GM13977 (cell line): ENCODE data around the gene CPNE9.
A peak's percentile ranks its signal among the peaks of the same experiment; 100 is the strongest.

Experiments used
- DNase-seq: peaks from one replicate; pipeline ENCODE4 v3.0.0; 2012; ENCODE audit warnings: low spot score
- CTCF ChIP-seq: IDR thresholded peaks from 2 replicates; pipeline ENCODE4 v1.5.1; 2012; ENCODE audit warnings: mild to moderate bottlenecking, control low read depth; ENCODE audit not compliant: insufficient read depth; ENCODE audit errors: extremely low read depth, missing control alignments
- in situ Hi-C: fragments of 300-500 bp; cut with MboI; formaldehyde crosslinking; loops from one replicate; pipeline ENCODE4 v1.12.0; 2022; ENCODE audit warnings: low sequenced_read_pairs, low pct_unique_long_range_greater_than_20kb, mixed read lengths, inconsistent platforms; ENCODE audit not compliant: unreplicated experiment

CPNE9 gene

GRCh38 chr3:9717563-9717962 lies 13.9 kb downstream of the CPNE9 start:
- no peak for TF ChIP-seq CTCF
- no peak for DNase-seq
- in situ Hi-C loops, result no loop called here

GRCh38 chr3:9718118-9718517 lies 14.5 kb downstream of the CPNE9 start:
- TF ChIP-seq CTCF, result no peak
- in situ Hi-C loops, result no loop called here
- no peak for DNase-seq

GRCh38 chr3:9721015-9721699 lies 17.5 kb downstream of the CPNE9 start:
- no peak for DNase-seq
- in situ Hi-C loops, result no loop called here
- TF ChIP-seq CTCF, result no peak

GRCh38 chr3:9721700-9722060 lies 18.0 kb downstream of the CPNE9 start:
- TF ChIP-seq CTCF, result no peak
- no peak for DNase-seq
- in situ Hi-C loops, result no loop called here

DNA sequence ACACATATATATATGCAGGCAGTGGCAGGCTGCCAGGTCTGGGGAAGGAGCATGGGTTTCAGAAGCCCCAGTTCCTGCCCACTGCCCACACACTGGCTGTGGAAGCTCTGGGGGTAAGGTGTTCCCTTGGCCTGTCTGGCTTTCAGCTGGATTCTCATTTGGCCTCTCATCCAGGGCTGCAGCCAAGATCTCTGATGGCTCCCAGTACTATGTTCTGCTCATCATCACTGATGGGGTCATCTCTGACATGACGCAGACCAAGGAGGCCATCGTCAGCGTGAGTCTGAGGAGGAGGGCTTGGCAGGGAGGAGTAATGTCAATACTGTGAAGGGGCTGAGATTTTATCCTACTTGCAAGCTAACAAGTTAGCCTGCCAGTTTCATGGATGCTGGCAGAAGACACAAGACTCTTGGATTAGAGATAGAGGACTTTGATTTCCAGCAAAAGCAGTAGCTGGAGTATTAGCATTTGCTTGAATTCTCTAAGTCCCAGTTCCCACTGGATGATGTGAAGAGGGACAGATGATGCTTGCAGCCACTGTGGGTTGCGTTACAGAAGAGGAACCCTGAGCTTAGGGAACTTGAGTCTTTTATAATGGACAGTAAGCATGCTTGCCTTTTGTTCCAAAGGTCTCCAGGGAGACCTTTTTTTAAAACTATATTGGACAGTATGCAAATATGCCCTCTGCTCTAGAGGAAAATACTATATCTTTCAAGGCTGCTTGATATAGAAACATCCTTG lies 22.3 kb downstream of the CPNE9 start:
- TF ChIP-seq CTCF, result no peak
- DNase-seq, result no peak
- in situ Hi-C loops, result no loop called here

DNA sequence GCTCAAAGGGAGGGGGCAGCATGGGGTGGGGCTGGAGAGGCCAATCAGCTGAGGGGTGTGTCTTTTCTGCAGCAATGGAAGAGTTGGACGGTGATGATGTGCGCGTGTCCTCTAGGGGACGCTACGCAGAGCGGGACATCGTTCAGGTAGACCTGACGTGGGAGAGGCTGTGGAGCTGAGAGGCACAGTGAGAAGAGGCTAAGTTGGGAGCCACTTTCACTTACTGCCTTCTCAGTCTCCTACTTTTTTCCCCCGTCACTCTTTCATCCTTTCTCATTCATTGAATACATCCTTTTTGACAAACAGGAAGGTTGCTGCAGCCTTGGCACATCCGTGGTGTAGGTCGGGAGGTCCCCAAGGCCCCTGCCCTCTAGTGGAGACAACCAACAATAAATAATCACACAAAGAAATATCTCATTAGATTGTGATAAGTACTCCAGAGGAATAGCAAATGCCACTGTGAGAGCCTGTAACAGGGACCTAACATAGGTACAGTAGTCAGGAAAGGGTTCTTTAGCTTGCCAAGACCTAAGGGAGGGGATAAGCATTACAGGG lies 23.5 kb downstream of the CPNE9 start:
- in situ Hi-C loops, result no loop called here
- DNase-seq, result no peak
- TF ChIP-seq CTCF, result peak; percentile 45
